Measurements from ENCODE around the gene ZNF521.

The ZNF521 gene

DNA sequence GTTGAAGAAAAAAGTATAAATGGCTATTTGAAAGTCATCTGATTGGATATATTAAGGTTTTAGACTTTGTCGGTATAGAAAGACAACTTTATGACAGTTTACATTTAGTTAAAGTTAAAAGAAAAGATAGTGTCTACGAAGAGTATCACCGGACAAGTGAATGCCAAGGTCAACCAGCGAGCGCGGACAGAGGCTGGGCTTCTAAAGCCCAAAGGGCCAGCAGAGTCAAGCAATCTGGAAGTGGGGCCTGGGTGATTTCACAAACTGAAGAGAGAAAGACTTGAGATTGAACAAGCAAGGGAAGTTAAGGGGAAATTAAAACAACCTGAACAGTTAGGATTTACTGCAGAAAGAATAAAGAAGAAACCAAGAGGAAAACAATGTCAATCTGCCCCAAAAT is 16.3 kb downstream of the ZNF521 start:
- DNase-seq (ENCODE audit: low read depth in 2 of 2): no peak

- no peak for DNase-seq (ENCODE audit: low read depth in 2 of 2)
Measured at GRCh38 chr18:25335062-25335461, 16.9 kb downstream of the ZNF521 start.

DNA sequence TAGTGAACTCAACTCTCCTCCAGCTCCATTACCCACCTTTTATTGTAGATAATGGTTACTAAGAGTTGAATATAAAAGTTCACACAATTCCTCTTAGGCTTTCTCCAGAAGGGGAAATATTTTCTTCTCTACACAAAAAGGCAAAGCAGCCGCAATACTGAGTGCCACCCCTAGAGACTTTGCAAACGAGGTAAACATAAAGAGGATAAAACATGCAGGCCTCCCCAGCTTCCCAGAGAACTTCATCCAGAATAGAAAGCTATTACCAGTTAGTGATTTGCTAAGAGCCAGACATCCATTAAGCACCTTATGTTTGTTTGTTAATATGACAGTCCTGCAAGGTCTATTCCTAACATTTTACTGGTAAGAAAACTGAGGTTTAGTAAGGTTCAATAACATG is 17.4 kb downstream of the ZNF521 start:
- no peak for DNase-seq (ENCODE audit: low read depth in 2 of 2)

DNA sequence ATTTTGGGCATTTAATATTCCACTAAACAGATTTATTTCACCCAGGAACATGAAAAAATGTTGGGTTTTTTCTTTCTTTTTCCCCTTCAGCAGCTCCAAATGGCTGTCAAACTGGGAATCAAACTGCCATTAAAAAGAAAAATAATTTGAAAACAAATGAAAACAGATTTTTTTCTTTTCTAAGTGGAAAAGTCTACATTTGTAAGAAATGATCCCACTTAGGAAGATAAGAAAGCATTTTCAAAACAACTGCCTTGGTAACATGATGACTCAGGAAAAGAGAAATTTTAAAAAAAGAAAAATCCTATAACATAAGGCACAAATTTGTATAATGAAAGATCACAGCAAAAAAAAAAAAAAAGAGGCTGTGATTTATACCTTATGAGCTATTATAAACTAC is 20.0 kb downstream of the ZNF521 start:
- no peak for DNase-seq (ENCODE audit: low read depth in 2 of 2)

GRCh38 chr18:25329783-25330182 is 22.2 kb downstream of the ZNF521 start:
- DNase-seq (ENCODE audit: low read depth in 2 of 2): no peak

DNA sequence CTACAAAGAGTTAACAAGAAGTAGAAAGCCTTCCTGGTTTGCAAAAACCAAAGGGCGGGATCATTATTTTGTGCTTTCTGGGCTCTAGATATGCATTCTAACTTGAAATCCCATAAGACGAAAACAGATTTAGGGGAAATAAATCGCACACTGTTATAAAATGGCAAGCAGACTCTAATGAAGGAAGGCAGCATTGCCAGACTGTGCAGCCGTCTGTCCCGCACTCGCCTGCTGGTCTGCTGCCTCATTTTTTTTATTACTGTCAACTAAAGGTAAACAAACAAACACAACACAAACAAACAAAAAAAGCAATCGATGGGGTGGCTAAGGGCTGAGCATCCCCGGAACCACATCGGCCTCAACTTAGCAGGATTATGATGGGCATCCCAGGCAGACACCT is 24.4 kb downstream of the ZNF521 start:
- DNase-seq (ENCODE audit: low read depth in 2 of 2): no peak

DNA sequence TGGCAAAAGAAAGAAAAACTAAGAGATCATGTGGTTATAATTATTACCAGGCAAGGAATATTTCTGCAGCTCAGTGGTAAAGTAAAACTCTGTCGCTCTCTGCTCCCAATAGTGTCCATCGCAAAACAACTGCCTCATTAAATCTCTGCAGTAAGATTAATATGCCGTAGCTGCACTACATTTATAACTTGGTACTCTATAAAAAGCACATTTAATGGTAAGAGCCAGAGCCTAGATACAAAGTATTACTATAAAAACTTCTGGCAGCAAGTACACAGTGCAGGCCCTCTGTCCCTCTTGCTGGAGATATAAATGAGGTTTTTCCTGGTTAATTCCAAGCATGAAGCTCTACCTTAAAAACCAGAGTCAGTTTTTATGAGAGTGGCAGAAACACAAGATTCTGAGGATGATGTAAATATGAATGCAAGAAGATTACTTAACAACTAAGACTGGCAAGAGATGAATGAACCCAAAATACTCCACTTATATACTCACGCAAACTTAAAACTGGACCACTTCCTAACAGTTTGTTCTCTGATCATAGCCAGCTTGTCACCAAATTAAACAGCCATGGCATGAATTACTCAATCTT is 25.5 kb downstream of the ZNF521 start:
- DNase-seq (ENCODE audit: low read depth in 2 of 2): no peak

- DNase-seq (ENCODE audit: low read depth in 2 of 2): no peak
Measured at GRCh38 chr18:25322806-25323205, 29.2 kb downstream of the ZNF521 start.

DNA sequence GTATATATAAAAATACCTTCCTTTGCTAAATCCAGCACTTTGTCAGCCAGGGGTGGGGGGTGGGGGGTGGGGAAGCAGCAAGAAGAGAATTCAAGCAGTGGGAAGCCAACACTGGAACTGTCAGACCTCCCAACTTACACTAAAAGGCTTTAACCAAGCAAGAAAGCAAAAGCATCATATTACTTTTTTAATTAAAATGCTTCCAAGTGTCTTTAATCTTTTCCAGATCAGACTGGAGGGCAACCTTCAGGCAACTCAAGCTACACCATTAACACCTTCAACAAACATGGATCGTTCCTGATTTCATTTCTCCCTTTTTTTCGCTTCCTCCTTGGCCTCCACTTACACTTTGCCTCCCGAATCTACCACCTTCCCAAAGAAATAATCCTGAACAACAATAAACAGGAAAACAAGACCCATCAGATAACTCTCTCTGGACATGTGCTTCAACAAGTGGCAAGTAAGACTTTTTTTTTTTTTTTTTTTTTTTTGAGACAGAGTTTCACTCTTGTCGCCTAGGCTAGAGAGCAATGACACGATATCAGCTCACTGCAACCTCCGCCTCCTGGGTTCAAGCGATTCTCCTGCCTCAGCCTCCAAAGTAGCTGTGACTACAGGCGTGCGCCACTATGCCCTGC is 35.5 kb downstream of the ZNF521 start:
- no peak for DNase-seq (ENCODE audit: low read depth in 2 of 2)

- DNase-seq (ENCODE audit: low read depth in 2 of 2): no peak
Measured at GRCh38 chr18:25314838-25315190, 37.2 kb downstream of the ZNF521 start.

DNA sequence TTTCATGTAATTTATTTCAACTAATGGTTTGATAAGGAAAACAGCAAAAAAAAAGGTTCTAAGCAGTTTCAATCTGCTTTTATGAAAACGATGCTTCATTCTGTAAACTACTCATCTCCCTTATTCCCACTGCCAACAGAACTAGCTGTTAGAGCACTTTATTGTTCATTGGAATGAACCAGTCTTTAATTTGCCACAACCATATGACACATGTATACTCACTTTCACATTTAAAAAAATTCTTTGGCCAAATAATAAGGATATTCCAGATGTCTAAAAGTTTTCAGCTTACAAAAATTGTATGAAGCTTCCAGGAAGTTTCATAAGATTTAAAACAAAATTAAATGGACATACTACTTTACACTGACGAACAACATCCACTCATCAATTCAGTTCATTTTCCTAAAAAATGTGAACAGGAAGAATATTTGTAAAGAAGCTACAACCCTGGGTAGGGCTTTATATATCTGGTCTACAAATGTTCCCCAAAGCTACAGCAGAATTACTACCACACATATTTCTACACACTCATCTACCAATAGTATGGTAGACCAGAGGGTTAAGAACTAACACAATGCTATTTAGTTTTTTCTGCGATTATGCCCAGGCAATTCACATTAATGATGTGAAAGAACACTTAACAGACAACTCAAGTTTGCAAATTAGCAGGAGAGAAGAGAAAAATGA is 37.7 kb downstream of the ZNF521 start:
- no peak for DNase-seq (ENCODE audit: low read depth in 2 of 2)

- DNase-seq (ENCODE audit: low read depth in 2 of 2): no peak
Measured at GRCh38 chr18:25313268-25313667, 38.7 kb downstream of the ZNF521 start.

DNA sequence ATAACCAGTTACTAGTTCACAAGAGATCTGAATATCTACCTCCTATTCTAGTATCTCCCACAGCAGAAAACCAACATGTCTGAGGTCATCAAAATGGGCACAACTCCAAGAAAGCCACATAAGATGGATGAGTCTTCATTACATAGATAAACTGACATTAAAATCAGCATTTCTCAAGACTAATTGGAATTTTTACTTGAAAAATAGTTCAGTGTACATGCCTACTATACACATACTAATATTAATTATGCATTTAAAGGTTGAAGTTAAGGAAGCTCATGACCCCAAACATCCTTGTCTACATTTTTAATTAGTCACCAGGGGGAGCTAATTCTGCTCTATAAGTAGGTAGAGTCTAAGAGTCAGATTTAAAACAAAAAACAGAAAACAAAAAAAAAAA is 41.9 kb downstream of the ZNF521 start:
- DNase-seq (ENCODE audit: low read depth in 2 of 2): no peak

DNA sequence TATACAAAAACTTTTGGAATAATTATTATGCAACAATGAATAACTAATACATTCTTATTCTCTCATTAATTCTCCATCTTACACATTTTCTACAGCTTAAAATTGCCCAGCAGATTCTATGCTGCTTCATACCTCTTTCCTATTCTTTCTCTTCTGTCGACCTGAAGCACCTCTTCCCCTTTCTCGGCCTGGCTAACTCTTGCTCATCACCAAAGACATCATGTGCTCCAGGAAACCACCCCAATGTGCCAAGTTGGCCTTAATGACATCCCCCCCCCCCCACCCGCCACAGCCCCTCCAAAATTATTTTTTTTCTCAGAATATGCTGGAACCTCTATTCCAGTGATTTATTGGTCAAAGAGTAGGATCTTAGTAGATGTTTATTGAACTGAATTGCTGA is 43.6 kb downstream of the ZNF521 start:
- no peak for DNase-seq (ENCODE audit: low read depth in 2 of 2)

DNA sequence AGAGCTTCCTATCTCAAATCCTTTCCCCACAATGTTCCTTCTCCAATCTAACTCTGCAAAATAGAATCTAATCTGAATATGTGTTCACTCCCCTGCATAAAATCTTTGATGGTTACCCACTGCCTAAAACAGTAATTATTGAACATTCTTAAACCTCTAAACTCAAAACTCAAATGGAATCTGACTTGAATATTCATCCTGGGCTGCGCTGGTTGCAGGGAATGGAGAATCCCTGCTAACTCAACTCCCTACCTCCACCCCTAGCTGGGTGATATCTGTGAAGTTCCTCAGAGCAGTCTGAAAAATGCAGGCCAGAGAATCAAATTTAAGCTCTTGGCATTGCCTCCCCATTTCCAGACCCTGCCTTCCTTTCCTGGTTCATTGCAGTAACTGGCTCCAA is 44.8 kb downstream of the ZNF521 start:
- no peak for DNase-seq (ENCODE audit: low read depth in 2 of 2)

GRCh38 chr18:25306671-25307070 is 45.3 kb downstream of the ZNF521 start:
- no peak for DNase-seq (ENCODE audit: low read depth in 2 of 2)

- no peak for DNase-seq (ENCODE audit: low read depth in 2 of 2)
Measured at GRCh38 chr18:25305584-25305983, 46.4 kb downstream of the ZNF521 start.

DNA sequence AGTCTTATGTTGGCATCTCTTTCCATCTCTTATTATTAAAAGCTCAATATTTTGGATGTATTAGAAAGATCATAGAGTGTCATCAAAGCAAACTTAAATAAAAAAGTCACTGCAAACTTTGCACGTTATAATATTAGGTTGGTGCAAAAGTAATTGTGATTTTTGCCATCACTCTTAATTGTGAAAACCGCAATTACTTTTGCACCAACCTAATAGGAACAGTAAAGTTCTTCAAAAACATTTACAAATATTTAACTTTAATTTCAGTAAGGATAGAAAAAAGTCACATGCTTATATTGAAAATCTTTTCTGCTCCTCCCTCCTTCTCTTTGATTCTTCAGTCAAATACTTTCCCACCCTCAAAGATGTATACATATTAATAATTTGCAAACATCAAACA is 51.5 kb downstream of the ZNF521 start:
- DNase-seq (ENCODE audit: low read depth in 2 of 2): no peak

DNA sequence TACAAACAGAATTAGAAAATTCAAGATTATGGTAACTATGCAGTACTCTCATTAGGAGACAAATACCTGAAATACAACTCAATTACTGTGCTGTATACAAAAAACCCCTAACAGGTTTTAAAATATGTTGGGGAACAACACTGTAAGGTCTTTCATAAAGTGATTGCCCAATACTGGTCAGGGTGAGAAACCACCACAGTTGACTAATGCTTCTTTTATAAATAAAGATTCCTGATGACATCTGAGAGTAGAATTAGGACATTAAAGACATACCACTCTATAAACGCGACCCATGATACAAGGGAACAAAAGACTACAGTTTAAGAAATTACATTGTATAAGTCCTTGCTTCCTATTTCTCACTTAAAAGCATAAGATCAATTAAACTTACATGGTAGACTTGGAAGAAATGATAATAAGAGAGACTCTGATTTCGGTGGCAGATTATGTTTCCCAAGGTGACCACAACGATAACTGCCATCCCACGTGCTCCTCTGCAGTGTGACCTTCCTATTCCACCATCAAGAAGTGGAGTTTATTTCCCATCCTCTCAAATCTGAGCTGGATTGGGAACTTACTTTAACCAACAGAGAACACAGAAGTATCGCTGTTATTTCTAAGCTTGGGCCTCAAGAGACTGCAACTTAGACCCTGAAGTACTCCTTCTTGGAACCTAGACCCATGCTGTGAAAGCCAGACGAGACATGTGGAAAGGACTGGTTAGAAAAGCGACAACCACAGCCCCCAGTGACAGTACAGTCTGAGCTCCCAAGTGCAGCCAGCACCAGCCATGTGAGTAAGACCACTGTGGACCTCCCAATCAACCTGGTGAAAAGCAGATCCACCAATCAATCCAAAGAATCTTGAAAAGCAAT is 52.3 kb downstream of the ZNF521 start:
- no peak for DNase-seq (ENCODE audit: low read depth in 2 of 2)

DNA sequence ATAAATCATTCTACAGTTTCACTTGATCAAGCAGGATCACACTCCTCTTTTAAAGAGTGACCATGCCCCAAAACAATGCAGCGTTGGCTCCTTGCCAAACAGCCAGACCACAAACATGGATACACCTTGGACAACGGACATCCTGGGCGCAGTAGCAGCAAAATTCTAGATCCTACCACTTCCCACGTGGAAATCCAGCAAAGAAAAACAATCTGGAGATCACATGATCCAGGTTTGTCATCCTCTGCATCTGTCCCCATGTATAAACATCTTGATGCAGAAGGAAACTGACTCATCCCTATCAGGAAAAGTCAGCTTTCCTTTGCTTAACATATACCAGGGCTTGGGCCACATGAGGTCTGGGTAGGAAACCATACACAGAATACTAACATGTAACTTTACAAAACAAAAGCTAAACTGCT is 53.1 kb downstream of the ZNF521 start:
- DNase-seq (ENCODE audit: low read depth in 2 of 2): no peak

GRCh38 chr18:25295624-25296138 is 56.3 kb downstream of the ZNF521 start:
- DNase-seq (ENCODE audit: low read depth in 2 of 2): no peak

DNA sequence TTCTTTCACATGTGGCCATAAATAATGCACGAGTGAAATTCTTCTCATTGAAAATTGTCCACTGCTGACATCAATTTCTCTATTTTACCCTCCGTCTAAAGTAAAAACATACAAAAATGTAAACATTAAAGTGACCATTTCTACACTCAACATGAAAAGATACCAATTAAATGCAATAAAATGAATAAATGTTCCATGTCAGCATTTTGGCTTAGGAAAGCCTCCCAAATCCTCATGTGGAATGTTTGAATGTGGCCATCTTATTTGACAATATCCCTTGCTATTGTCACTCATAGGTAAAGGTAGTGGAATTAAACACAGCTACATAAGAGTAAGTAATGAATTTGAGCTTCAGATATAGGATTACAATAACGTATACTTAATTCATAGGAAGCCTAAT is 60.8 kb downstream of the ZNF521 start:
- no peak for DNase-seq (ENCODE audit: low read depth in 2 of 2)
